K562 (cell line): Measurements from ENCODE around the gene LDB1. TPM values are rescaled to one million over a fixed set of nuclear protein-coding genes. Genes with fewer than 3 reads are reported as not detected.

Experiments
- ATAC-seq: fragments of 200-7000 bp; cut with Tn5 transposase; 3 replicates; pipeline ENCODE4 v1.9.1; 2020; ENCODE audit warnings: moderate library complexity
- BruUV-seq: library from RNA; stranded (reverse); fragments of 400-500 nt; replicated peaks from 2 replicates; lab custom pipeline; 2021; lab: Mats Ljungman, UMichigan
- CTCF ChIA-PET: fragments of 300-600 bp; formaldehyde crosslinking; extraction: SDS; loops from one replicate; lab custom pipeline; 2021; ENCODE audit warnings: low intra/inter-chr PET ratio; lab: Yijun Ruan, JAX
- POLR2A ChIA-PET: fragments of 300-600, 350-650 bp; sonication (Branson Sonifier 250); formaldehyde crosslinking; extraction: SDS; loops from one replicate; lab custom pipeline; 2021; ENCODE audit warnings: antibody characterized with exemption, inconsistent platforms; lab: Yijun Ruan, JAX
- DNase-seq, 4 experiments: peaks; one replicate each; pipeline versions ENCODE4 v3.0.0 to v3.0.0-alpha.2; 2011 to 2018; ENCODE audit warnings: low spot score in 3 of 4, mixed read lengths in 3 of 4; ENCODE audit errors: extremely low read depth in 1 of 4
- FAIRE-seq: peaks from 2 replicates; lab custom pipeline; 2011; peaks lifted over from hg19 to GRCh38; lab: Jason Lieb, UNC
- H2AFZ ChIP-seq: 2 replicates; pipeline ENCODE4 v1.6.0; 2011; ENCODE audit warnings: low read depth, low read length, control low read depth, inconsistent platforms
- H3K27ac ChIP-seq: fragments of 200-600 bp; 3 replicates; pipeline ENCODE4 v1.8.0; 2011; ENCODE audit warnings: low read depth, mild to moderate bottlenecking, control low read depth, inconsistent platforms, low read length, moderate library complexity, mixed read lengths; ENCODE audit errors: extremely low read depth
- H3K27me3 ChIP-seq, 2 experiments: fragments of 300-600 bp in 1 of 2; 2 replicates in 1 of 2; 3 replicates in 1 of 2; pipeline versions ENCODE4 v1.6.0 to v1.8.0; 2011; ENCODE audit warnings: inconsistent platforms in 2 of 2, low read length in 2 of 2, mild to moderate bottlenecking in 1 of 2, mixed read lengths in 1 of 2, moderate library complexity in 1 of 2; ENCODE audit not compliant: control insufficient read depth in 2 of 2, insufficient read depth in 2 of 2
- H3K36me3 ChIP-seq: fragments of 300-600 bp; 3 replicates; pipeline ENCODE4 v1.8.0; 2011; ENCODE audit warnings: mild to moderate bottlenecking, low read length, inconsistent platforms; ENCODE audit not compliant: control insufficient read depth, insufficient read depth
- H3K4me1 ChIP-seq, 2 experiments: fragments of 200-600 bp in 1 of 2; replicated peaks in 1 of 2; 2 replicates in 1 of 2; 3 replicates in 1 of 2; pipeline versions ENCODE4 v1.5.1 to v1.8.0; 2011; ENCODE audit warnings: inconsistent platforms in 2 of 2, low read length in 2 of 2, mild to moderate bottlenecking in 1 of 2, mixed read lengths in 1 of 2, moderate library complexity in 1 of 2; ENCODE audit not compliant: control insufficient read depth in 2 of 2, insufficient read depth in 2 of 2
- H3K4me2 ChIP-seq: 2 replicates; pipeline ENCODE4 v1.6.1; 2011; ENCODE audit warnings: low read length, control low read depth, inconsistent platforms, mixed read lengths; ENCODE audit not compliant: insufficient read depth
- H3K4me3 ChIP-seq: fragments of 200-600 bp; sonication (generic), shearing (Covaris generic); 2 replicates; pipeline ENCODE4 v1.5.1; 2016; ENCODE audit warnings: control low read depth, inconsistent platforms
- H3K79me2 ChIP-seq: fragments of 200-600 bp; 3 replicates; pipeline ENCODE4 v1.8.0; 2011; ENCODE audit warnings: low read length, inconsistent platforms; ENCODE audit not compliant: control insufficient read depth, insufficient read depth
- H3K9ac ChIP-seq, 2 experiments: 2 replicates each; pipeline versions ENCODE4 v1.6.0 to v1.6.1; 2011; ENCODE audit warnings: low read depth in 2 of 2, low read length in 2 of 2, control low read depth in 1 of 2, inconsistent platforms in 1 of 2, mild to moderate bottlenecking in 1 of 2, mixed read lengths in 1 of 2; ENCODE audit not compliant: insufficient read depth in 1 of 2
- H3K9me1 ChIP-seq: one replicate; pipeline ENCODE4 v1.6.0; 2011; ENCODE audit warnings: inconsistent platforms, mild to moderate bottlenecking, low read length, moderate library complexity; ENCODE audit not compliant: control insufficient read depth, insufficient read depth
- H3K9me3 ChIP-seq: replicated peaks from 2 replicates; pipeline ENCODE4 v1.5.1; 2011; ENCODE audit warnings: low read depth, low read length, inconsistent platforms; ENCODE audit not compliant: control insufficient read depth, insufficient read depth
- H4K20me1 ChIP-seq: replicated peaks from 2 replicates; pipeline ENCODE4 v1.6.1; 2011; ENCODE audit warnings: low read length, inconsistent platforms, mixed read lengths; ENCODE audit not compliant: control insufficient read depth, insufficient read depth
- BCOR ChIP-seq: fragments of 450-650 bp; IDR thresholded peaks from 2 replicates; pipeline ENCODE4 v1.6.1; 2016
- ETV1 ChIP-seq: fragments of 450-650 bp; conservative IDR thresholded peaks from 2 replicates; pipeline ENCODE4 v1.6.1; 2016; ENCODE audit warnings: missing genetic modification characterization, control low read depth, low read depth, missing compliant biosample characterization
- PCBP1 ChIP-seq: fragments of 200-400 bp; formaldehyde crosslinking; IDR thresholded peaks from 2 replicates; pipeline ENCODE4 v1.6.1; 2018; ENCODE audit warnings: mild to moderate bottlenecking, low read depth, low read length; ENCODE audit not compliant: poor library complexity, severe bottlenecking
- PHB ChIP-seq: fragments of 250-450 bp; sonication (Bioruptor Pico); IDR thresholded peaks from 2 replicates; pipeline ENCODE4 v1.5.0; 2021
- RCOR1 ChIP-seq, 2 experiments: IDR thresholded peaks; 2 replicates each; pipeline ENCODE4 v1.6.1; 2012; ENCODE audit warnings: low read depth in 2 of 2, low read length in 2 of 2, borderline replicate concordance in 1 of 2, improper control_type of control experiment in 1 of 2
- SMAD3 ChIP-seq: fragments of 450-650 bp; formaldehyde crosslinking; conservative IDR thresholded peaks from 2 replicates; pipeline ENCODE4 v1.4.0; 2020; ENCODE audit warnings: mild to moderate bottlenecking
- SMAD4 ChIP-seq: fragments of 250-450 bp; sonication (Bioruptor Pico); conservative IDR thresholded peaks from 2 replicates; pipeline ENCODE4 v1.8.0; 2021; ENCODE audit warnings: inconsistent platforms, mild to moderate bottlenecking, moderate library complexity
- SMARCA5 ChIP-seq: fragments of 450-650 bp; IDR thresholded peaks from 2 replicates; pipeline ENCODE4 v1.6.1; 2016
- TCFL5 ChIP-seq: fragments of 250-450 bp; sonication (Bioruptor Pico); conservative IDR thresholded peaks from 2 replicates; pipeline ENCODE4 v1.6.1; 2021; ENCODE audit warnings: mild to moderate bottlenecking, moderate library complexity, matching md5 sums
- ZFP1 ChIP-seq: fragments of 450-650 bp; formaldehyde crosslinking; IDR thresholded peaks from 2 replicates; pipeline ENCODE4 v1.4.0; 2020; ENCODE audit warnings: mild to moderate bottlenecking, mixed read lengths
- ZNF77 ChIP-seq: fragments of 250-450 bp; sonication (Bioruptor Pico); IDR thresholded peaks from 2 replicates; pipeline ENCODE4 v1.5.0; 2020
- WGBS: fragments of 100-300 bp; shearing (Covaris generic); methylation state at CpG from one replicate; pipeline ENCODE4 v1.1.6; 2016; ENCODE audit warnings: low coverage, mixed read lengths; ENCODE audit not compliant: insufficient coverage; ENCODE audit errors: missing lambda C conversion rate; 5-methylcytosine and 5-hydroxymethylcytosine counted together
- in situ Hi-C: fragments of 300-500 bp; cut with MboI; formaldehyde crosslinking; loops from 4 replicates; pipeline ENCODE4 v1.15.0; 2018; ENCODE audit warnings: inconsistent platforms, mixed read lengths
- intact Hi-C: fragments of 100-400 bp; cut with micrococcal nuclease; formaldehyde crosslinking; loops from 2 replicates; pipeline ENCODE4 v1.14.2; 2022
- polyA plus RNA-seq, 8 experiments: library from polyadenylated mRNA; depleted of rRNA in 4 of 8; stranded (reverse) in 5 of 8; unstranded in 3 of 8; fragments of >200 nt; fragmentation: Nextera tagmentation in 2 of 8; fragmentation: Illumina TruSeq in 1 of 8; extraction: Ambion mirVana in 2 of 8; extraction: Trizol in 1 of 8; gene quantifications; 2 replicates each; pipeline versions ENCODE4 v1.2.1 to v1.2.3, GENCODE V29; 2011 to 2014; ENCODE audit warnings: inconsistent platforms in 1 of 8, missing spikeins in 1 of 8
- total RNA-seq, 7 experiments: library from RNA; depleted of rRNA in 6 of 7; stranded (reverse); fragments of >200 nt in 6 of 7; fragmentation: Illumina TruSeq in 2 of 7; extraction: Trizol in 2 of 7; gene quantifications; 2 replicates each; pipeline versions ENCODE4 v1.2.1 to v1.2.3, GENCODE V29; 2011 to 2021; ENCODE audit warnings: low replicate concordance in 1 of 7
- TF ChIP-seq, protein P1 (sequence below): fragments of 450-650 bp; IDR thresholded peaks from 2 replicates; pipeline ENCODE4 v1.6.1; 2018; ENCODE audit not compliant: partially characterized antibody
- TF ChIP-seq, protein P2 (sequence below), 2 experiments: fragments of 450-650 bp; conservative IDR thresholded peaks; 2 replicates each; pipeline ENCODE4 v1.6.1; 2017; ENCODE audit warnings: mild to moderate bottlenecking in 2 of 2, moderate library complexity in 2 of 2
- TF ChIP-seq, protein P3 (sequence below): fragments of 250-450 bp; sonication (Bioruptor Pico); IDR thresholded peaks from 2 replicates; pipeline ENCODE4 v1.4.0; 2020; ENCODE audit warnings: mild to moderate bottlenecking, moderate library complexity, borderline replicate concordance

LDB1 gene
- total and polyA plus RNA-seq, 9 of the 15 experiments (the other 6 are each of a cell fraction or from before 2014, with no cell fraction given), result 1.9 to 137 (median 105) TPM

DNA sequence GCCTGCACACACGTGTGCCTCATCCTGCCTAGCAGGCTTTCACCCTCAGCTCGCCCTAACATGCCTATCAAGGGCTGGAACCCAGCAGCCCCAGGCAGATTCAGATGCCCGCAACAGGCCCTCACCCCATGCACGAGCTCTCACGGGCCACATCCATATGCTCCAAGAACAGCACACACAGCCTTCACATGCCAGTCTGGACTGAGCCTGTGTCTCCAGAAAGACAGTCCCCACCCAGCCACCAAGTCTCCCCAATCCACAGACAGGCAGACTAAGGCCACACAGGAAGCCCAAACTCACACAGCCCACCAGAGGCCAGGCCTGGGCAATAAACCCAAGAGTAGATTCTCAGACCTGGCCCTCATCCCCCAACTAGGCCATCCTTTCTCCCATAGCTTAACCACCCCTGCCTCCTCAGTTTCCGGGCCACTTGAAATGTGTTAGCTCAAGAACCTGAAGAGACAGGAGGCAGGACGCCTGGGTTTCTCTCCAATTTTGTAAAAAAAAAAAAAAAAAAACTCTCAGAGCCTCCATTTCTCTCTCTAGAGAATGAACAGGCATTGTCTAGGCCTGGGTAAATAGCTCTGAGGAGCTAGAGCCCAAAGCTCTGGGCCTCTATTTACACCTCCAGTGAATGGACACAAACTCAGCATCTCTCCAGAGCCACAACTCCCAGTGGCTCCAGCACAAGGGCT is 6.8 kb downstream of the LDB1 start:
- H3K4me1 ChIP-seq, result peaks cover 41% of the 10 kb centered on the region in 2 experiments
- peaks cover 92% of the 10 kb centered on the region for H3K79me2 ChIP-seq
- BruUV-seq, result TSS peak; percentile 46
- H3K4me2 ChIP-seq, result peak overlapping the region; percentile 96
- WGBS, result 3% methylated on average over 4 of the region's 7 CpGs
- peak overlapping the region; percentile 91 to 94 for H3K9ac ChIP-seq
- peak in 1 of 4 experiments; percentile 50 for DNase-seq
- no peak overlapping the region for H2AFZ ChIP-seq
- ChIA-PET POLR2A (interaction anchor here (4.1 kb wide), 1 partner anchor 11 kb away, joined by 27 read pairs; no protein-coding TSS in a partner anchor), CTCF (interaction anchor here (0.6 kb wide), 1 partner anchor 273 kb away, joined by 3 read pairs; no protein-coding TSS in a partner anchor)
- peaks cover 20% of the 10 kb centered on the region for H4K20me1 ChIP-seq
- peak overlapping the region; percentile 94 for H3K4me3 ChIP-seq
- ATAC-seq, result peak; percentile 9
- H3K9me1 ChIP-seq, result peaks cover 3% of the 10 kb centered on the region
- peaks cover 49% of the 10 kb centered on the region for H3K36me3 ChIP-seq
- no peaks in the 10 kb centered on the region for H3K27me3 ChIP-seq
- peak overlapping the region; percentile 97 for H3K27ac ChIP-seq
- in situ Hi-C loops, result no loop called here
- intact Hi-C loops, result loop anchor here (2.0 to 10.0 kb wide), 2 partner anchors 49 to 269 kb away; partner anchors contain the start of genes HPS6 and KCNIP2
- H3K9me3 ChIP-seq, result no peaks in the 10 kb centered on the region
- no peak for FAIRE-seq
- TF ChIP-seq, protein P1, sequence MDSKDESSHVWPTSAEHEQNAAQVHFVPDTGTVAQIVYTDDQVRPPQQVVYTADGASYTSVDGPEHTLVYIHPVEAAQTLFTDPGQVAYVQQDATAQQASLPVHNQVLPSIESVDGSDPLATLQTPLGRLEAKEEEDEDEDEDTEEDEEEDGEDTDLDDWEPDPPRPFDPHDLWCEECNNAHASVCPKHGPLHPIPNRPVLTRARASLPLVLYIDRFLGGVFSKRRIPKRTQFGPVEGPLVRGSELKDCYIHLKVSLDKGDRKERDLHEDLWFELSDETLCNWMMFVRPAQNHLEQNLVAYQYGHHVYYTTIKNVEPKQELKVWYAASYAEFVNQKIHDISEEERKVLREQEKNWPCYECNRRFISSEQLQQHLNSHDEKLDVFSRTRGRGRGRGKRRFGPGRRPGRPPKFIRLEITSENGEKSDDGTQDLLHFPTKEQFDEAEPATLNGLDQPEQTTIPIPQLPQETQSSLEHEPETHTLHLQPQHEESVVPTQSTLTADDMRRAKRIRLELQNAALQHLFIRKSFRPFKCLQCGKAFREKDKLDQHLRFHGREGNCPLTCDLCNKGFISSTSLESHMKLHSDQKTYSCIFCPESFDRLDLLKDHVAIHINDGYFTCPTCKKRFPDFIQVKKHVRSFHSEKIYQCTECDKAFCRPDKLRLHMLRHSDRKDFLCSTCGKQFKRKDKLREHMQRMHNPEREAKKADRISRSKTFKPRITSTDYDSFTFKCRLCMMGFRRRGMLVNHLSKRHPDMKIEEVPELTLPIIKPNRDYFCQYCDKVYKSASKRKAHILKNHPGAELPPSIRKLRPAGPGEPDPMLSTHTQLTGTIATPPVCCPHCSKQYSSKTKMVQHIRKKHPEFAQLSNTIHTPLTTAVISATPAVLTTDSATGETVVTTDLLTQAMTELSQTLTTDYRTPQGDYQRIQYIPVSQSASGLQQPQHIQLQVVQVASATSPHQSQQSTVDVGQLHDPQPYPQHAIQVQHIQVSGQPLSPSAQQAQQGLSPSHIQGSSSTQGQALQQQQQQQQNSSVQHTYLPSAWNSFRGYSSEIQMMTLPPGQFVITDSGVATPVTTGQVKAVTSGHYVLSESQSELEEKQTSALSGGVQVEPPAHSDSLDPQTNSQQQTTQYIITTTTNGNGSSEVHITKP, result no peak
- TF ChIP-seq TCFL5 (CRISPR knock-in tag) (no peak), RCOR1 (IDR thresholded peaks at IDR 0.05; ENCODE audit: borderline replicate concordance in 1 of 2, low read depth in 2 of 2, low read length in 2 of 2) (peak in 1 of 2 experiments; percentile 50; a peak in 1 of 4 replicates), PHB (no peak), BCOR (peak; percentile 91), ZNF77 (CRISPR knock-in tag) (no peak), SMAD4 (CRISPR knock-in tag) (0 out of 2 replicates have a peak, but pooled peaks have one; percentile 13), SMAD3 (no peak), ZFP1 (CRISPR knock-in tag) (no peak), ETV1 (peak; percentile 89), SMARCA5 (peak; percentile 81), PCBP1 (no peak)
- TF ChIP-seq, protein P2, sequence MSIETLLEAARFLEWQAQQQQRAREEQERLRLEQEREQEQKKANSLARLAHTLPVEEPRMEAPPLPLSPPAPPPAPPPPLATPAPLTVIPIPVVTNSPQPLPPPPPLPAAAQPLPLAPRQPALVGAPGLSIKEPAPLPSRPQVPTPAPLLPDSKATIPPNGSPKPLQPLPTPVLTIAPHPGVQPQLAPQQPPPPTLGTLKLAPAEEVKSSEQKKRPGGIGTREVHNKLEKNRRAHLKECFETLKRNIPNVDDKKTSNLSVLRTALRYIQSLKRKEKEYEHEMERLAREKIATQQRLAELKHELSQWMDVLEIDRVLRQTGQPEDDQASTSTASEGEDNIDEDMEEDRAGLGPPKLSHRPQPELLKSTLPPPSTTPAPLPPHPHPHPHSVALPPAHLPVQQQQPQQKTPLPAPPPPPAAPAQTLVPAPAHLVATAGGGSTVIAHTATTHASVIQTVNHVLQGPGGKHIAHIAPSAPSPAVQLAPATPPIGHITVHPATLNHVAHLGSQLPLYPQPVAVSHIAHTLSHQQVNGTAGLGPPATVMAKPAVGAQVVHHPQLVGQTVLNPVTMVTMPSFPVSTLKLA (conservative IDR thresholded peaks at IDR 0.05), result 0 out of 4 replicates have a peak, but pooled peaks of 1 of the 2 experiments have one; percentile 23
- TF ChIP-seq, protein P3, sequence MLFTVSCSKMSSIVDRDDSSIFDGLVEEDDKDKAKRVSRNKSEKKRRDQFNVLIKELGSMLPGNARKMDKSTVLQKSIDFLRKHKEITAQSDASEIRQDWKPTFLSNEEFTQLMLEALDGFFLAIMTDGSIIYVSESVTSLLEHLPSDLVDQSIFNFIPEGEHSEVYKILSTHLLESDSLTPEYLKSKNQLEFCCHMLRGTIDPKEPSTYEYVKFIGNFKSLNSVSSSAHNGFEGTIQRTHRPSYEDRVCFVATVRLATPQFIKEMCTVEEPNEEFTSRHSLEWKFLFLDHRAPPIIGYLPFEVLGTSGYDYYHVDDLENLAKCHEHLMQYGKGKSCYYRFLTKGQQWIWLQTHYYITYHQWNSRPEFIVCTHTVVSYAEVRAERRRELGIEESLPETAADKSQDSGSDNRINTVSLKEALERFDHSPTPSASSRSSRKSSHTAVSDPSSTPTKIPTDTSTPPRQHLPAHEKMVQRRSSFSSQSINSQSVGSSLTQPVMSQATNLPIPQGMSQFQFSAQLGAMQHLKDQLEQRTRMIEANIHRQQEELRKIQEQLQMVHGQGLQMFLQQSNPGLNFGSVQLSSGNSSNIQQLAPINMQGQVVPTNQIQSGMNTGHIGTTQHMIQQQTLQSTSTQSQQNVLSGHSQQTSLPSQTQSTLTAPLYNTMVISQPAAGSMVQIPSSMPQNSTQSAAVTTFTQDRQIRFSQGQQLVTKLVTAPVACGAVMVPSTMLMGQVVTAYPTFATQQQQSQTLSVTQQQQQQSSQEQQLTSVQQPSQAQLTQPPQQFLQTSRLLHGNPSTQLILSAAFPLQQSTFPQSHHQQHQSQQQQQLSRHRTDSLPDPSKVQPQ (CRISPR knock-in tag), result no peak
